Measurements from ENCODE around the gene URM1.

URM1 gene

DNA sequence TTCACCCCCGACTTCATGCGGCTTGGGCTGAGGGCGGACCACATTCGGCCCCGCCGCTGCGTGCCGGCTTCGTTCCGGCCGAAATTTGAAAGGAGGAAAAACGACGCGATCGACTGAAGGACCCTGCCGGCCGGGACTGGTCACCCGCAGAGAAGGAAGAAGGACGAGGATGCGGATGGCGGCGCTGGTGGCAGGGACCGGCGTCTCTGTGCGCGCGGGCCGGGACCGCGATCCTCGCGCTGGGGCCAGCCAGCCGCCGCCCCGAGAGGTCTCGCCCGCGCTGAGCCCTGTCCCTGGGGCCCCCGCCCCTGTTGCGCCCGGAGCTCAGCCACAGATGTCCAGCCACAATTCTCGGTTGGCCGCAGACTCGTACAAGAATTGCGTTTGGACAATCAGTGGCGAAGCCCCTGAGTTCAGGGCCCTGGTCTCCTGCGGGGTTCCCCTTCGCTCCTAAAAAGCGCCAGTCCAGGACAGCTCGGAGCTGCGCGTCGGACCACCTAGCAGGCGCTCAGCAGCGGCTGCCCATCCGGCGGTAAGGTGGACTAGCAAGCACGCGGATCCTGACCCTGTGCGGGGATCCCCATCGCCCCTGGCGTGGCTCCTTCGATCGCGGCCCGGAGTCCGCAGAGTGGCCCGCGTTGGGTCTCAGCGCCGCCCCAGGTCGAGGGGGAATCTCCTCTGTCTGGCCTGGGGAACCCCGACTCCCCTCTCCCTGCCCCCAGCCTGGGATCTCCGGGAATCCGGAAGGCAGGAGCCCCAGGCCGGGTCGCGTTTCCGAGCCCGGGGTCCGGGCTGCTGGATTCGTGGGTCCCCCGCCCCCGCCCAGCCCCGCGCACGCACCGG is 21.3 kb downstream of the URM1 start:
- H3K36me3 ChIP-seq (ENCODE audit: insufficient read depth, low read length): peaks cover 29% of the 10 kb centered on the region; the same call in 1 of the 2 replicates

GRCh38 chr9:128393145-128393775 is 22.1 kb downstream of the URM1 start:
- Histone ChIP-seq H2AFZ (ENCODE audit: low read length) (no peak overlapping the region), H3K4me1 (ENCODE audit: insufficient read depth, low read length, poor library complexity, severe bottlenecking) (no peaks in the 10 kb centered on the region), H3F3A (ENCODE audit: low read depth) (no peaks in the 10 kb centered on the region), H4K20me1 (ENCODE audit: insufficient read depth, low read length, poor library complexity, severe bottlenecking) (no peaks in the 10 kb centered on the region), H3K9me3 (ENCODE audit: insufficient read depth, low read depth, low read length) (no peaks in the 10 kb centered on the region), H3K9me2 (replicated peaks; ENCODE audit: low read depth, low read length) (no peaks in the 10 kb centered on the region), H3K79me2 (ENCODE audit: insufficient read depth, low read length) (no peaks in the 10 kb centered on the region), H3K4me3 (ENCODE audit: low read length, poor library complexity, severe bottlenecking) (no peak overlapping the region), H3K4me2 (ENCODE audit: low read depth, low read length, poor library complexity, severe bottlenecking) (no peak overlapping the region), H3K36me3 (ENCODE audit: insufficient read depth, low read length) (peaks cover 22% of the 10 kb centered on the region; the same call in 1 of the 2 replicates), H3K9ac (ENCODE audit: low read depth, low read length, poor library complexity, severe bottlenecking) (no peak overlapping the region), H3K27me3 (ENCODE audit: insufficient read depth, low read length, poor library complexity, severe bottlenecking) (no peaks in the 10 kb centered on the region)
- TF ChIP-seq EZH2phosphoT487 (IDR thresholded peaks at IDR 0.05; ENCODE audit: borderline replicate concordance): no peak
- TF ChIP-seq, protein P1, sequence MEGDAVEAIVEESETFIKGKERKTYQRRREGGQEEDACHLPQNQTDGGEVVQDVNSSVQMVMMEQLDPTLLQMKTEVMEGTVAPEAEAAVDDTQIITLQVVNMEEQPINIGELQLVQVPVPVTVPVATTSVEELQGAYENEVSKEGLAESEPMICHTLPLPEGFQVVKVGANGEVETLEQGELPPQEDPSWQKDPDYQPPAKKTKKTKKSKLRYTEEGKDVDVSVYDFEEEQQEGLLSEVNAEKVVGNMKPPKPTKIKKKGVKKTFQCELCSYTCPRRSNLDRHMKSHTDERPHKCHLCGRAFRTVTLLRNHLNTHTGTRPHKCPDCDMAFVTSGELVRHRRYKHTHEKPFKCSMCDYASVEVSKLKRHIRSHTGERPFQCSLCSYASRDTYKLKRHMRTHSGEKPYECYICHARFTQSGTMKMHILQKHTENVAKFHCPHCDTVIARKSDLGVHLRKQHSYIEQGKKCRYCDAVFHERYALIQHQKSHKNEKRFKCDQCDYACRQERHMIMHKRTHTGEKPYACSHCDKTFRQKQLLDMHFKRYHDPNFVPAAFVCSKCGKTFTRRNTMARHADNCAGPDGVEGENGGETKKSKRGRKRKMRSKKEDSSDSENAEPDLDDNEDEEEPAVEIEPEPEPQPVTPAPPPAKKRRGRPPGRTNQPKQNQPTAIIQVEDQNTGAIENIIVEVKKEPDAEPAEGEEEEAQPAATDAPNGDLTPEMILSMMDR (conservative IDR thresholded peaks at IDR 0.05; ENCODE audit: low read length): no peak

More for the DNA sequence above, 21.3 kb downstream of the URM1 start:
- Histone ChIP-seq H3F3A (ENCODE audit: low read depth) (no peaks in the 10 kb centered on the region), H3K4me3 (ENCODE audit: low read length, poor library complexity, severe bottlenecking) (no peak overlapping the region), H4K20me1 (ENCODE audit: insufficient read depth, low read length, poor library complexity, severe bottlenecking) (no peaks in the 10 kb centered on the region), H3K4me1 (ENCODE audit: insufficient read depth, low read length, poor library complexity, severe bottlenecking) (no peaks in the 10 kb centered on the region), H2AFZ (ENCODE audit: low read length) (no peak overlapping the region), H3K27me3 (ENCODE audit: insufficient read depth, low read length, poor library complexity, severe bottlenecking) (no peaks in the 10 kb centered on the region), H3K9me3 (ENCODE audit: insufficient read depth, low read depth, low read length) (no peaks in the 10 kb centered on the region), H3K4me2 (ENCODE audit: low read depth, low read length, poor library complexity, severe bottlenecking) (no peak overlapping the region), H3K9me2 (replicated peaks; ENCODE audit: low read depth, low read length) (no peaks in the 10 kb centered on the region), H3K9ac (ENCODE audit: low read depth, low read length, poor library complexity, severe bottlenecking) (no peak overlapping the region), H3K79me2 (ENCODE audit: insufficient read depth, low read length) (no peaks in the 10 kb centered on the region)
- no peak for TF ChIP-seq EZH2phosphoT487 (IDR thresholded peaks at IDR 0.05; ENCODE audit: borderline replicate concordance)
- TF ChIP-seq, protein P1 (conservative IDR thresholded peaks at IDR 0.05; ENCODE audit: low read length): no peak

GRCh38 chr9:128393970-128394369 is 22.8 kb downstream of the URM1 start:
- no peak overlapping the region for H3K4me2 ChIP-seq (ENCODE audit: low read depth, low read length, poor library complexity, severe bottlenecking)
- no peak overlapping the region for H3K9ac ChIP-seq (ENCODE audit: low read depth, low read length, poor library complexity, severe bottlenecking)
- H3F3A ChIP-seq (ENCODE audit: low read depth): no peaks in the 10 kb centered on the region
- H3K9me3 ChIP-seq (ENCODE audit: insufficient read depth, low read depth, low read length): no peaks in the 10 kb centered on the region
- no peaks in the 10 kb centered on the region for H3K4me1 ChIP-seq (ENCODE audit: insufficient read depth, low read length, poor library complexity, severe bottlenecking)
- no peaks in the 10 kb centered on the region for H3K27me3 ChIP-seq (ENCODE audit: insufficient read depth, low read length, poor library complexity, severe bottlenecking)
- no peak overlapping the region for H2AFZ ChIP-seq (ENCODE audit: low read length)
- no peak overlapping the region for H3K4me3 ChIP-seq (ENCODE audit: low read length, poor library complexity, severe bottlenecking)
- no peaks in the 10 kb centered on the region for H3K79me2 ChIP-seq (ENCODE audit: insufficient read depth, low read length)
- H3K36me3 ChIP-seq (ENCODE audit: insufficient read depth, low read length): peaks cover 14% of the 10 kb centered on the region; the same call in 1 of the 2 replicates
- no peak for TF ChIP-seq EZH2phosphoT487 (IDR thresholded peaks at IDR 0.05; ENCODE audit: borderline replicate concordance)
- TF ChIP-seq, protein P1 (conservative IDR thresholded peaks at IDR 0.05; ENCODE audit: low read length): no peak
- H4K20me1 ChIP-seq (ENCODE audit: insufficient read depth, low read length, poor library complexity, severe bottlenecking): no peaks in the 10 kb centered on the region
- no peaks in the 10 kb centered on the region for H3K9me2 ChIP-seq (replicated peaks; ENCODE audit: low read depth, low read length)

All from Loucy (cell line).